Amygdala (tissue), 56 donors: Measurements from ENCODE around the gene ADGRL2.

Source experiments
- DNase-seq, 56 donors: peaks; one replicate each; lab custom pipeline; 2025; lab: John Stamatoyannopoulos, UW

Gene ADGRL2

GRCh38 chr1:81805537-81806431, 5.0 kb downstream of the ADGRL2 start:
- no peak for DNase-seq

- no peak for DNase-seq
Measured at GRCh38 chr1:81806432-81806770, 5.7 kb downstream of the ADGRL2 start.

- no peak for DNase-seq
Measured at GRCh38 chr1:81808760-81809159, 8.0 kb downstream of the ADGRL2 start.

- no peak for DNase-seq
Measured at GRCh38 chr1:81809808-81810207, 9.1 kb downstream of the ADGRL2 start.

GRCh38 chr1:81811757-81812371, 11.1 kb downstream of the ADGRL2 start:
- no peak for DNase-seq

GRCh38 chr1:81812712-81813111, 12.0 kb downstream of the ADGRL2 start:
- DNase-seq = no peak

GRCh38 chr1:81813691-81814090, 13.0 kb downstream of the ADGRL2 start:
- DNase-seq = no peak

- DNase-seq = no peak
Measured at GRCh38 chr1:81819613-81820012, 18.9 kb downstream of the ADGRL2 start.

GRCh38 chr1:81820765-81821164, 20.0 kb downstream of the ADGRL2 start:
- DNase-seq = no peak

- DNase-seq = no peak
Measured at GRCh38 chr1:81823082-81823481, 22.3 kb downstream of the ADGRL2 start.

GRCh38 chr1:81824759-81825158, 24.0 kb downstream of the ADGRL2 start:
- no peak for DNase-seq

- no peak for DNase-seq
Measured at GRCh38 chr1:81827942-81828341, 27.2 kb downstream of the ADGRL2 start.

- DNase-seq = no peak
Measured at GRCh38 chr1:81832573-81832972, 31.8 kb downstream of the ADGRL2 start.

GRCh38 chr1:81833722-81834121, 33.0 kb downstream of the ADGRL2 start:
- DNase-seq = no peak

- no peak for DNase-seq
Measured at GRCh38 chr1:81834268-81834667, 33.5 kb downstream of the ADGRL2 start.

- DNase-seq = no peak
Measured at GRCh38 chr1:81834921-81835698, 34.4 kb downstream of the ADGRL2 start.

GRCh38 chr1:81836007-81836626, 35.4 kb downstream of the ADGRL2 start:
- DNase-seq = no peak

- DNase-seq = no peak
Measured at GRCh38 chr1:81838600-81839218, 38.0 kb downstream of the ADGRL2 start.

GRCh38 chr1:81840805-81841204, 40.1 kb downstream of the ADGRL2 start:
- DNase-seq = no peak

- DNase-seq = no peak
Measured at GRCh38 chr1:81841795-81842194, 41.1 kb downstream of the ADGRL2 start.

GRCh38 chr1:81844477-81844876, 43.7 kb downstream of the ADGRL2 start:
- no peak for DNase-seq
